ENCODE data around the gene GOLGA8T. TPM values are rescaled to one million over a fixed set of nuclear protein-coding genes. Genes with fewer than 3 reads are reported as not detected.
"Not testable (repeated sequence)": the region's sequence is repeated elsewhere in the genome, so short reads cannot be mapped to it uniquely, and the experiment has no call there.

The GOLGA8T gene
- total and polyA plus RNA-seq, 2 of the 4 experiments (the other 2 are of a cell fraction), result not detected

- H3K9ac ChIP-seq (ENCODE audit: low read depth, low read length); H3K9me3 ChIP-seq (ENCODE audit: control insufficient read depth, insufficient read depth, low read length); H3K56ac ChIP-seq (ENCODE audit: extremely low read depth, insufficient read depth, low read length); POLR2A ChIA-PET (ENCODE audit: unreplicated experiment); H3K9me1 ChIP-seq (ENCODE audit: insufficient read depth, low read length); DNase-seq; H2BK20ac ChIP-seq (ENCODE audit: low read depth, low read length); H4K5ac ChIP-seq (ENCODE audit: low read depth, low read length); H3K14ac ChIP-seq (replicated peaks; ENCODE audit: low read depth, low read length); H3K4ac ChIP-seq (ENCODE audit: low read depth, low read length); ATAC-seq (ENCODE audit: low read depth); H3K27me3 ChIP-seq (ENCODE audit: control insufficient read depth, insufficient read depth, low read length); H3K4me2 ChIP-seq (ENCODE audit: low read depth, low read length); intact Hi-C loops (cut with micrococcal nuclease); H2AK9ac ChIP-seq (replicated peaks; ENCODE audit: low read depth, low read length, poor library complexity); H4K8ac ChIP-seq (ENCODE audit: low read depth in 2 of 2, low read length in 2 of 2); H2AFZ ChIP-seq (replicated peaks; ENCODE audit: low read length, poor library complexity); H2BK120ac ChIP-seq (ENCODE audit: low read depth, low read length); H3K4me1 ChIP-seq (ENCODE audit: control insufficient read depth, insufficient read depth, low read length); BruUV-seq (replicated peaks); H3K27ac ChIP-seq (ENCODE audit: insufficient read depth, low read length); H4K20me1 ChIP-seq (ENCODE audit: insufficient read depth, low read length); H3K79me1 ChIP-seq (ENCODE audit: low read depth in 1 of 2, low read length in 2 of 2); CTCF ChIA-PET; in situ Hi-C loops (cut with MboI; ENCODE audit: low sequenced_read_pairs); H2AK5ac ChIP-seq (ENCODE audit: low read depth, low read length); dilution Hi-C loops (cut with HindIII; ENCODE audit: low sequenced_read_pairs, unreplicated experiment); H3K4me3 ChIP-seq (ENCODE audit: insufficient read depth, low read depth, low read length); H2BK5ac ChIP-seq (ENCODE audit: low read depth, low read length, poor library complexity, severe bottlenecking); H3K36me3 ChIP-seq (ENCODE audit: control insufficient read depth, insufficient read depth, low read length); H3K18ac ChIP-seq (ENCODE audit: low read depth, low read length); H2BK15ac ChIP-seq (ENCODE audit: low read depth, low read length); H3K23ac ChIP-seq (ENCODE audit: low read depth, low read length); H4K91ac ChIP-seq (ENCODE audit: insufficient read depth, low read depth, low read length): not testable (repeated sequence)
- no CpG with 5 or more reads among the region's 7 CpGs for WGBS, 2 experiments (ENCODE audit: extremely low coverage in 2 of 2, insufficient read length in 1 of 2)
These were observed 50.6 kb downstream of the GOLGA8T start for GRCh38 chr15:30185495-30185894.

- WGBS, 2 experiments (ENCODE audit: extremely low coverage in 2 of 2, insufficient read length in 1 of 2), result no CpG with 5 or more reads among the region's 3 CpGs
These were observed 52.6 kb downstream of the GOLGA8T start for GRCh38 chr15:30187429-30187828.

More at GRCh38 chr15:30187429-30187828, 52.6 kb downstream of the GOLGA8T start:
- H3K14ac ChIP-seq (replicated peaks; ENCODE audit: low read depth, low read length); H3K4me3 ChIP-seq (ENCODE audit: insufficient read depth, low read depth, low read length); H3K9me3 ChIP-seq (ENCODE audit: control insufficient read depth, insufficient read depth, low read length); H4K8ac ChIP-seq (ENCODE audit: low read depth in 2 of 2, low read length in 2 of 2); H3K4me1 ChIP-seq (ENCODE audit: control insufficient read depth, insufficient read depth, low read length); H3K27me3 ChIP-seq (ENCODE audit: control insufficient read depth, insufficient read depth, low read length); H2AFZ ChIP-seq (replicated peaks; ENCODE audit: low read length, poor library complexity); H3K79me1 ChIP-seq (ENCODE audit: low read depth in 1 of 2, low read length in 2 of 2); H3K27ac ChIP-seq (ENCODE audit: insufficient read depth, low read length); H3K4me2 ChIP-seq (ENCODE audit: low read depth, low read length); H4K20me1 ChIP-seq (ENCODE audit: insufficient read depth, low read length); H3K18ac ChIP-seq (ENCODE audit: low read depth, low read length); POLR2A ChIA-PET (ENCODE audit: unreplicated experiment); H2BK20ac ChIP-seq (ENCODE audit: low read depth, low read length); H3K9me1 ChIP-seq (ENCODE audit: insufficient read depth, low read length); H2BK5ac ChIP-seq (ENCODE audit: low read depth, low read length, poor library complexity, severe bottlenecking); BruUV-seq (replicated peaks); H2BK15ac ChIP-seq (ENCODE audit: low read depth, low read length); H4K5ac ChIP-seq (ENCODE audit: low read depth, low read length); H4K91ac ChIP-seq (ENCODE audit: insufficient read depth, low read depth, low read length); intact Hi-C loops (cut with micrococcal nuclease); H3K56ac ChIP-seq (ENCODE audit: extremely low read depth, insufficient read depth, low read length); CTCF ChIA-PET; H2BK120ac ChIP-seq (ENCODE audit: low read depth, low read length); in situ Hi-C loops (cut with MboI; ENCODE audit: low sequenced_read_pairs); H3K23ac ChIP-seq (ENCODE audit: low read depth, low read length); H2AK9ac ChIP-seq (replicated peaks; ENCODE audit: low read depth, low read length, poor library complexity); H3K4ac ChIP-seq (ENCODE audit: low read depth, low read length); ATAC-seq (ENCODE audit: low read depth); H3K9ac ChIP-seq (ENCODE audit: low read depth, low read length); H3K36me3 ChIP-seq (ENCODE audit: control insufficient read depth, insufficient read depth, low read length); H2AK5ac ChIP-seq (ENCODE audit: low read depth, low read length); dilution Hi-C loops (cut with HindIII; ENCODE audit: low sequenced_read_pairs, unreplicated experiment); DNase-seq: not testable (repeated sequence)
